Activated gamma-delta T cell treated with Interleukin-2 at 50 U/mL for 16 hours (primary cell): Measurements from ENCODE around the gene OR56B1.
"Not testable (repeated sequence)": the region's sequence is repeated elsewhere in the genome, so short reads cannot be mapped to it uniquely, and the experiment has no call there.

Experiments
- DNase-seq: peaks from one replicate; pipeline ENCODE4 v3.0.0-alpha.2; 2020

OR56B1 gene, protein sequence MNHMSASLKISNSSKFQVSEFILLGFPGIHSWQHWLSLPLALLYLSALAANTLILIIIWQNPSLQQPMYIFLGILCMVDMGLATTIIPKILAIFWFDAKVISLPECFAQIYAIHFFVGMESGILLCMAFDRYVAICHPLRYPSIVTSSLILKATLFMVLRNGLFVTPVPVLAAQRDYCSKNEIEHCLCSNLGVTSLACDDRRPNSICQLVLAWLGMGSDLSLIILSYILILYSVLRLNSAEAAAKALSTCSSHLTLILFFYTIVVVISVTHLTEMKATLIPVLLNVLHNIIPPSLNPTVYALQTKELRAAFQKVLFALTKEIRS

DNA sequence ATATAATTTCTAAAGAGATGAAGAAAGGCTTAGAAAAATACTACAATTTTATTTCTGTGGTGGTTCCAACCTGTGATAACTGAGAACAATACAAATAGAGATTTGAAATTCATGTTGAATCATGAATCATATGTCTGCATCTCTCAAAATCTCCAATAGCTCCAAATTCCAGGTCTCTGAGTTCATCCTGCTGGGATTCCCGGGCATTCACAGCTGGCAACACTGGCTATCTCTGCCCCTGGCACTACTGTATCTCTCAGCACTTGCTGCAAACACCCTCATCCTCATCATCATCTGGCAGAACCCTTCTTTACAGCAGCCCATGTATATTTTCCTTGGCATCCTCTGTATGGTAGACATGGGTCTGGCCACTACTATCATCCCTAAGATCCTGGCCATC is at the start of gene OR56B1:
TSS of gene OR56B1 (plus strand) at position 53 of the 400 bp plus-strand sequence. CDS start at position 122, 69 bp downstream.
- DNase-seq, result no peak

DNA sequence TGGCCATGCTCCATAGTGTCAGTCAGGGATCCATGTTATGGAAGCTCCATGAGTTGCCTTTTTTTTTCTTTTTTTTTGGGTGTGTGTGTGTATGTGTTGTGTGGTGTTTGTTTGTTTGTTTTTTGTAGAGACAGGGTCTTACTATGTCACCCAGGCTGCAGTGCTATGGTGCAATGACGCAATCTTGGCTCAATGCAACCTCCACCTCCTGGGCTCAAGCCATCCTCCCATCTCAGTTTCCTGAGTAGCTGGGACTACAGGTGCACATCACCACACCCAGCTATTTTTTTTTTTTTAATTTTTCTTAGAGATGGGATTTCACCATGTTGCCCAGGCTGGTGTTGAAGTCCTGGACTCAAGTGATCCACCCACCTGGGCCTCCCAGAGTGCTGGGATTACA is 47.8 kb upstream of the OR56B1 start:
- DNase-seq, result no peak

DNA sequence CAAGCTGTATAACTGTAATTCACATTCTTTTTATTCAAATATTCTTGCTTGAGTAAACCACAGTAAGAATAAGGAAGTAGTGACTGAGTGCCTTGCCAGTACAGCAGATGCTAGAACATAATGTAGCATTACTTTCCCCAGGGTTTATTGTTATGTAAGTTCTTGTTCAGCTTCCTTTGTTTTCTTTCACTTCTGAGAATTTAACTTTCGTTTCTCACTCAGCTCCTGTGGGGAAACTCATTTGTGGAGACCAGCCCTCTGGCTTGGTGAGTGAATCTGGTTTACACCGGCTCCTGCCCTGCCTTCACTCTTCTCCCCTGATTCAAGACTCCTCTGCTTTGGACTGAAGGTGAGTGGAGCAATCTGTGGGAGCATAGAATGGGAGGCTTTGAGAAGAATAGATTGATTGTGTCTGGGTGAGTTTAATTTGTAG is 46.7 kb upstream of the OR56B1 start, which contains the start of gene TRIM22:
TSS of gene TRIM22 (plus strand) at position 240 of the 433 bp plus-strand sequence. CDS start 6,443 bp downstream, outside the sequence.
- peak; percentile 34 for DNase-seq

DNA sequence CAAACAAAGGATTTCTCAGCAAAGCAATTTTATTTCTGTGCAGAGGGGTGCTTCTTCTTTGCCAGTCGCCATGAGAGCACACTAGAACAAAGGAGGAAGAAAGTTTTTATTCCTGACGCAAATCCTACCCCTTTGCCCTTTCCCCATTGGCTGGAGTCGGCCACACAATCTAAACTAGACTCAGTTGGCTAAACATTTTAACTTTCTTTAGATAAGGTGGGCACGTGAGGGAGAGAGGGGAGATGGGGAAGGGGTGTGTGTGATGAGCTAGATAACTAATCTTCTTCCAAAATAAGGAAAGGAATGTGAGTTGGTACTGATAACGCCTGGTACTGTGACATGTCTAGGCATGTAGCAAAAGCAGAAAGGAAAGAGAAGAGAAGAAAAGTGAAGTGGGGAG is 46.0 kb upstream of the OR56B1 start:
- DNase-seq, result no peak

DNA sequence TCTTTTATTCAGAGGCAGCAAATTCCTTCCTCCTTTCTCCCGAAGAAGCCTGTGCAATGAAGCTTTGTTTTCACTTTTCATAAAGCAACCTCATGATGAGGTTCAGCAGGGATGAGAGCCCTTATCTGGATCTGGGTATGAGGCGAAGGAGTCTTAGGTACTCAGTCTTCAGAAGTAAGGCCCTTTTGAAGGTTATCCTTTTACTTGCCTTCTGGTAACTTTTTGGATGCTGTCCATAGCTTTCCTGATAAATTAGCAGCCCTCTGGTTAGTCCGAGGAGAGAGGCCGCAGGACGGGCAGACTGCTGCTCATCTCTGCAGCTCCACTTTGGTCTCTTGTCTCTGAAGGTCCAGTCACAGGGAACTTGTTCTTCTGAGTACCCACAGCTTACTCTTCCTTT is 45.5 kb upstream of the OR56B1 start:
- no peak for DNase-seq

DNA sequence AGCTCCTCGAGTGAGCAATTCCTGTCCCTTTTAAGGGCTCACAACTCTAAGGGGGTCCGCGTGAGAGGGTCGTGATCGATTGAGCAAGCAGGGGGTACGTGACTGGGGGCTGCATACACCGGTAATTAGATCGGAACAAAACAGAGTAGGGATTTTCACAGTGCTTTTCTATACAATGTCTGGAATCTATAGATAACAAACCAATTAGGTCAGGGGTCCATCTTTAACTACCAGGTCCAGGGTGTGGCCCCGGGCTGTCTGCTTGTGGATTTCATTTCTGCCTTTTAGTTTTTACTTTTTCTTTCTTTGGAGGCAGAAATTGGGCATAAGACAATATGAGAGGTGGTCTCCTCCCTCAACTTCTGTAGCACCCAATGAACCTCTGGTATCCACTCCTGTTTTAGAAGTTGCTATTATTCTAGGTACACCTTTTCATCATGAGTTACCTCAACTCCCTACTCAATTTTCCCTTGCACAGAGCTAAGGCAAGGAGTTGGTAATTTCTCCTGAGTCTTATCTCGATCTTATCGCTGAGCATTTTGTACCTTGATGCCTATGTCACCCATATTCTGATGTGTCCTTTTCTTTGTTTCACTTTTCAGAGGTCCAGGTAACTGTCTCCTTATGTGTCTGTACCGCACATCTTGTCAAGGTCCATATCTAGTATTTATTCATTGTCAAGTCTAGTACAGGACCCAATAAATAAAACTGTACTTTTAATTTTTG is 44.8 kb upstream of the OR56B1 start:
- not testable (repeated sequence) for DNase-seq

DNA sequence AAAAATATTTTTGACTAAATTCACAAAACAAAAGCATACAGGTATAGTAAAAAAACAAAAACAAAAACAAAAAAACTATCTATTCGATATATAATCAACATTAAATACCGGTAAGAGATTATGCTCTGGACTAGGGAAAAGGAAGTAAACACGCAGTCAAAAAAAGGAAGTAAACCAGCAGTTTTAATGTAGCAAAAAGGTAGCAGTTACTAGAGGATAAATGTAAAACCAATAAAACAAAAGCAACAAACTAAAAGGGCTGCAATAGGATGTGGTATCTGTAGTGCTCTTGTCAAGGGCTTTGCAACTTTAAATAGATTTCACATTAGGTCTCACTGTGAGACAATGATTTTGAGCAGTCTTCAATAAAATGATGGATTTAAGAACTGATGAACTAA is 44.3 kb upstream of the OR56B1 start:
- DNase-seq, result no peak

DNA sequence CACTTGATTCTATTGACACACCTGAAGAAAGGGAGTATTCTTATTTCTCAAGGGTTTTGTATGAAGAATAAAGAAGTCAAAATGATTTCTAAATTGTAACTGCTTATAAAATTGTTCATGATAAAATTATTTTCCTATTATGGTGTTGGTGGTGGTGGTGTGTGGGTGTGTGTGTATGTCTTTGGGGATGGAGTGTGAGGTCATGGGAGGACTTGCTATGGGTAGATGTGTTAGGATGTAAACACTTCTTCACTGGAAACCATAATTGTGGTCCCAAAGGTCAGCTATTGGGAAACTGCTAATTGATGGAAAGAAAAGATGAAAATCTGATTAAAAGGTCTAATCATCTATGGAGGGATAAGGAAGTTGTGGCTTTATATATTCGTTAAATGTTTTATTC is 41.6 kb upstream of the OR56B1 start:
- DNase-seq, result no peak

DNA sequence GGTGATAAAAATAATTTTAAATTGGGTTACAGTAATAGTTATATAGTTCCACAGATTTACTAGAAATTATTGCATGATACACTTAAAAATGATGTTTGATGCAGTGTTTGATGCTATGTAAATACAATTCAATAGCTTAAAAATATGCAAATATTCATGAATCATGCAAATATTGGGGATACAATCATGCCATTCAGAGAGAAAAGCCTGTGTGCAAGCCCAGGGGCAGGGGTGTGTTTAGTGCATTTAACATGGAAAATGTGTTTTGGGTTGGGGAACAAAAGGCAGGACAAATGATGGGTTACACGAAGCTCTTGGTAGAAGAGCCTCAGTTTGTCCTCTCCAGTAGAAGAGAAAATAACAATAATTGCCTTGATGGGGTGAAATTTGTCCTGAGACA is 40.7 kb upstream of the OR56B1 start:
- DNase-seq, result no peak

DNA sequence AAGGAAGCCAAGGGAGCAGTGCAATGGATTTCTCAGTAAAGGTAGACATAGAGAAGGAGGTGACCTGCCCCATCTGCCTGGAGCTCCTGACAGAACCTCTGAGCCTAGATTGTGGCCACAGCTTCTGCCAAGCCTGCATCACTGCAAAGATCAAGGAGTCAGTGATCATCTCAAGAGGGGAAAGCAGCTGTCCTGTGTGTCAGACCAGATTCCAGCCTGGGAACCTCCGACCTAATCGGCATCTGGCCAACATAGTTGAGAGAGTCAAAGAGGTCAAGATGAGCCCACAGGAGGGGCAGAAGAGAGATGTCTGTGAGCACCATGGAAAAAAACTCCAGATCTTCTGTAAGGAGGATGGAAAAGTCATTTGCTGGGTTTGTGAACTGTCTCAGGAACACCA is 40.0 kb upstream of the OR56B1 start:
- DNase-seq, result no peak

DNA sequence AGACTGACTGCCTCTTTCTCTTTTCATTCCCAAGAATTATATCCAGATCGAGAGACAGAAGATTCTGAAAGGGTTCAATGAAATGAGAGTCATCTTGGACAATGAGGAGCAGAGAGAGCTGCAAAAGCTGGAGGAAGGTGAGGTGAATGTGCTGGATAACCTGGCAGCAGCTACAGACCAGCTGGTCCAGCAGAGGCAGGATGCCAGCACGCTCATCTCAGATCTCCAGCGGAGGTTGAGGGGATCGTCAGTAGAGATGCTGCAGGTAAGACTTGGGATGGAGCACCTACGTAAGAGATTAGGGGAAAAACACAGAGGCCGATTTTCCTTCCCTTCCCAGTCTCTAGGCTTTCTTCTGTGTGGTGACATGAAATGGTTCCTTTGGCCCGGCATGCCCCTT is 38.0 kb upstream of the OR56B1 start:
- no peak for DNase-seq

DNA sequence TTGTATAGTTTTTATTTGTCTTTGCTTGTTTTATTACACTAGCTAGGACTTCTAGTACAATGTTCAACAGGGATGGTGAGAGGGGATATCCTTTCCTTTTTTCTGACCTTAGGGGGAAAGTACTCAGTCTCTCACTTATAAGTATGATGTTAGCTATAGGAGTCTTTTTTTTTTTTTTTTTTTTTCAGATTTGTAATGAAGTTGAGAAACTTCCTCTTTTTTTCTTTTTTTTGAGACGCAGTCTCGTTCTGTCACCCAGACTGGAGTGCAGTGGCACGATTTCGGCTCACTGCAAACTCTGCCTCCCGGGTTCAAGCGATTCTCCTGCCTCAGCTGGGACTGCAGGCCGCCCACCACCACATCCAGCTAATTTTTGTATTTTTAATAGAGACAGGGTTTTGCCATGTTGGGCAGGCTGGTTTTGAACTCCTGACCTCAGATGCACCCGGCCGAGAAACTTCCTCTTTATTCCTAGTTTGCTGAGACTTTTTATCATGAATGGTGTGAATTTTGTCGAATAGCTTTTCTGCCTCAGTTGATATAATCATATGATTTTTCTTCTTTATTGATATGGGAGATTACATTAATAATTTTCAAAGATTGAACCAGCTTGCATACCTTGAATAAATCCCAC is 35.7 kb upstream of the OR56B1 start:
- no peak for DNase-seq

DNA sequence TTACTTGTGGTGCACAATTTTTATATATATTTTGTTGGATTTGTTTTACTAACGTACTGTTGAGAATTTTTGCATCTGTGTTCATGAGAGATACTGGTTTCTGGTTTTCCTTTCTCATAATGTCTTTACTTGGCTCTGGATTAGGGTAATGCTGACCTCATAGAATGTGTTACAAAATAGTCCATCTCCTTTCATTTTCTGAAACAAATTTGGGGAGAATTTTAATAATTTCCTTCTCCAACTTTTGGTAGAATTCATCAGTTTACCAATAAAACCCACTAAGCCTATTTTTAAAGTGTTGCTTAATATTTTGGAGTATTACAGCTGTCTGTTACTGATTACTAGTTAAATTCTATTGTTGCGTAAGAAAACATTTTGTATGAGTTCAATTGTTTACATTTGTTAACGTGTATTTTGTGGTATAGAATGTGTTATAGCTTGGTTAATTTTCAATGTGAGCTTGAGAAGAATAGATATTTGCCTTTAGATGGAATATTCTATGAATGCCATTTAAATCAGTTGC is 35.1 kb upstream of the OR56B1 start:
- DNase-seq, result no peak

DNA sequence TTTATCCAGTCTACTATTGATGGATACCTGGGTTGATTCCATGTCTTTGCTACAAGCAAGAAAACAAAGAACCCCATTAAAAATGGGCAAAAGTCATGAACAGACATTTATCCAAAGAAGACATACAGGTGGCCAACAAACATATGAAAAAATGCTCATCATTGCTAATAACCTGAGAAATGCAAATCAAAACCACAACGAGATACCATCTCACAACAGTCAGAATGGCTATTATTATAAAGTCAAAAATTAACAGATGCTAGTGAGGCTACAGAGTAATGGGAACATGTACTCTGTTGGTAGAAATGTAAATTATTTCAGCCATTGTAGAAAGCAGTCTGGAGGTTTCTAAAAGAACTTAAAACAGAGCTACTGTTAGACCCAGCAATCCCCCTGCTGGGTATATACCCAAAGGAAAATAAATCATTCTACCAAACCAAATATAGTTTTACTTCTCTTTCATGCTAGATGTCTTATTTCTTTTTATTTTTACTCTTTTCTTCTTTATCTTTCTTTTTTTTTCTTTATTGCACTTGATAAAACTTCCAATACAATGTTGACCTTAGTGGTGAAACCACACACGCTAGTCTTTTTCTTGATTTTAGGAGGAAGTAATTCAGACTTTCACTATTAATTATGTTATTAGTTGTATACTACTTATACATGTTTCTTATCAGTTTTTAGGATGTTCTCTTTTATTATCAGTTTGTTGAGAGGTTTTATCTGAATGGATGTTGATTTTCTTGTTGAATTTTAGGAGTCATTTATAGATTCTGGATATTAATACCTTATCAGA is 32.3 kb upstream of the OR56B1 start:
- no peak for DNase-seq

DNA sequence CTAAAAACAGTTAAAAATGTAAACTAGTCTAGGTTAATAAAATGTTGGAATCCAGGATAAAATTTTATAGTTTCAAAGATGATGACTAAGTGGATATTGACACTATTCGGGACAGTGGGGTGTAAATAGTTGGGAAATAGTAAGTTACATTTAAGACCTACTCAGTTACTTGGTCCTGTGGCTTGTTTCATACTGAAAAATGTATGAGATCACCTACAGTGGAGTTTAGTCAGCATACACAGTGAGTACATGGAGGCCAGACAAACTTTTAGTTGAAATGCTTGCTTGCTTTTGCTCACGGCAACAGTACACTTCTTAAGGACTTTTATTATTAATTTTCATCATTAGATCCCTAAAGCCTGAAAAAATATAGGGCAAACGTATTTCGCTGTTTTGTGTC is 30.6 kb upstream of the OR56B1 start:
- no peak for DNase-seq

DNA sequence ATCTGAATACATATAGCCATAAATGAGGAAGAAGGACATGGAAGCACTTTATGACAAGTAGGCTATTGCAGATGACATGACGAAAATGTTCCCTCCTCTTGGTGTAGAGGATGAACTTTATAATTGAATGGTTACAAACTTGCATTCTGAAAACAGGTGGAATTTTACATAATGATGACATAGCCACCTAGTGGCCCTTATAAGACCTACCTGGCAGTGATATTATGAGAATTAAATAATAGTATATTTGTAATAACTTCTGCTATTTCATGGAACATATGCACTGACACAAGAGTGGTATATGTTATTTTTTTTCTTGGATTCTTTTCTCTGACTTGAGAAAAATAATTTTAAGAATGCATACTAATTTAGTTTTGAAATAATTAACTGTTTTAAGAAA is 23.7 kb upstream of the OR56B1 start:
- DNase-seq, result no peak

DNA sequence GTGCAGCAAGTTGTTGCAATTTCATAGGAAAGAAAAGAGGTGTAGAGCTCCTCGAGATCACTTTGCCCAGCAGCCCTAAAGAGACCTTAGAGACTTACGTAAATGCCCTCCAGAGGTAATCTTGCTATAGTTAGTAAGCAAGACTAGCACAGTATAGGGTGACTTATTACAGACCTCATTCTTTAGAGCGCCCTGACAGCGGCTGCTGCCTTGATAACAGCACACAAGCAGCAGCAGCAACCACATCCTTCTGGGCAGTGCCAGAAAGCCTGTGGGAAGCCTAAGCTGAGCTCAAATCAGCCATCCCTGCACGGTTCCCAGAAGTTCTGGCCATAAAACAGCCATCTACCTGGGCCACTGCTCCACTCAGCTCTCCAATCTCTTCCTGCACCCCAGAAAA is 22.6 kb upstream of the OR56B1 start:
- DNase-seq, result no peak

DNA sequence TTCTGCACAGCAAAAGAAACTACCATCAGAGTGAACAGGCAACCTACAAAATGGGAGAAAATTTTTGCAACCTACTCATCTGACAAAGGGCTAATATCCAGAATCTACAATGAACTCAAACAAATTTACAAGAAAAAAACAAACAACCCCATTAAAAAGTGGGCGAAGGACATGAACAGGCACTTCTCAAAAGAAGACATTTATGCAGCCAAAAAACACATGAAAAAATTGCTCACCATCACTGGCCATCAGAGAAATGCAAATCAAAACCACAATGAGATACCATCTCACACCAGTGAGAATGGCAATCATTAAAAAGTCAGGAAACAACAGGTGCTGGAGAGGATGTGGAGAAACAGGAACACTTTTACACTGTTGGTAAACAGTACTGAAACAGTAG is 19.7 kb upstream of the OR56B1 start:
- DNase-seq, result not testable (repeated sequence)

DNA sequence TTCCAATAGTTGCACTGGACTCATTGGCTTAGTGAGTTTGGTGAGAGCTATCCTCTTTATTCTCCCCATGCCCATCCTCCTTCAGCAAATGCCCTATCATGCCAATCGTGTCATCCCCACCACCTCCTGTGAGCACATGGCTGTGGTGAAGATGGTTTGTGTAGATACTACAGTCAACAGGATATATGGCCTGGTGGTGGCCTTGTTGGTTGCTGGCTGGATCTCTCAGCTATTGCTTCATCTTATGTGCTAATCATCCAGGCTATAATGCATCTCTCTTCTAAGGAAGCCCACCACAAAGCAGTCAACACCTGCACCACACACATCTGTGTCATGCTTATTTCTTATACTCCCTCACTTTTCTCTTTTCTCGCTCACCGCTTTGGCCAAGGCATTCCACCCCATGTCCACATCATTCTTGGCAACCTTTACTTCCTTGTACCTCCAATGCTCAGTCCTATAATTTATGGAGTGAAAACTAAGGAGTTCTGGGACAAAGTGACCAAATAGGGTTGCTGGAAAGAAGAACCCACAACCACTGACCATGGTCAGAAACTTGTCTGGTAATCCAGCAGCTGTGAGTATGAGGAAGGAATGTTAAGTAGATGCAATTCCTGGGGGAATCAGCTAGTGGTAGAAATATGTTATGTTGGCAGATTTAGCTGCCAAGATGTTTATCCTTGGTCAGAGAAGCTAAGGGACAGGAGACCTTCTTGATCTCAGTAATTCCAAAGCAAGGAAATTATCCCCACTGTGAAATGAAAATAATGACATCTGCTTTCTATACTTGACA is 16.3 kb upstream of the OR56B1 start:
- DNase-seq, result no peak

DNA sequence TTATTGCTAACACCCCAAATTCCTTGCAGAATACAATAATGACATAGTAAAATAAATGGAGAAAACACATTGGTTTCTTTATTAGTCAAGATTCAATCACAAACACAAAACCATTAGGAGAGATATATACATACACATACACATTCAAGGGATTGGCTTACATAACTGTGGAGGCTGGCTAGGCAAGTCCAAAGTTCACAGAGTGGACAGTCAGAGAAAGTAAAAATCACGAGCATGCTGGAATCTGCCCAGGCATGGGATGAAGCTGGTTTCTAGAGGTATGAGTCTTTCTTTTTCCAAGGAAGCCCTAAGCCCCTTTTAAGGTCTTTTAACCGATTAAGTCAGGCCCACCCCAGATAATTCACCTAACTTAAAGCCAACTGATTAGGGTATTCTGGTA is 13.6 kb upstream of the OR56B1 start:
- no peak for DNase-seq

DNA sequence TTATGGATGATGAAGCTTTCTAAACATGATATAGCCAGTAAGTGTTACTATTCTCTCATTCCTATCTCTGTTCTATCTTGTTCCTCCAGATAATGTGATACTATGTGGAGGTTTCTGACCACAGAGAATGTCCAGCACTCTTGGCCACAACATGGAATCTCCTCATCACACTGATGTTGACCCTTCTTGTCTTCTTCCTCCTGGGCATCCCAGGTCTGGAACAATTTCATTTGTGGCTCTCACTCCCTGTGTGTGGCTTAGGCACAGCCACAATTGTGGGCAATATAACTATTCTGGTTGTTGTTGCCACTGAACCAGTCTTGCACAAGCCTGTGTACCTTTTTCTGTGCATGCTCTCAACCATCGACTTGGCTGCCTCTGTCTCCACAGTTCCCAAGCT is 9.9 kb upstream of the OR56B1 start:
- no peak for DNase-seq

DNA sequence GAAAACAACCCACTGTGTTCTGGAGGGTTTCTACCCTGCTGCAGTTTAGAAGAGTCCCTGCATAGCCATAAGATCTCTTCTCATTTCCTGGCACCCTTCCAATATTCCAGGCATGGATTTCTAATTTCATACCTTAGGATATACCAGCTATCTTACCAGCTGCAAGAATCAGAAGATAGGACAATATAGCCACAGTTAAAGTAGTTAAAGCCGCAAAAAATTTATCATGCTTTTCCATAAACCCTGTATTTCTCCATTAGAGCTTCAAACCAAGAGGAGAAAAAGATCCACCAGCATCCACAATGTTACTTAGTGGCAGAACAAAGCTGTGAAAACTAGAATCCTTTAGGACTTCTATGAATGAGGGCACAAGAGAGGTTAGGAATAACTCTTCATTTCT is 8.6 kb upstream of the OR56B1 start:
- DNase-seq, result no peak
